OCI-LY7 (cell line): ENCODE data around the gene STK4. TPM values are rescaled to one million over a fixed set of nuclear protein-coding genes. Genes with fewer than 3 reads are reported as not detected.

Source experiments
- BruUV-seq: library from RNA; stranded (reverse); fragments of 400-500 nt; replicated peaks from 2 replicates; lab custom pipeline; 2021; lab: Mats Ljungman, UMichigan
- CTCF ChIA-PET: fragments of 300-600 bp; sonication (Branson Sonifier 250); formaldehyde crosslinking; loops from one replicate; lab custom pipeline; 2022; ENCODE audit warnings: antibody characterized with exemption; ENCODE audit not compliant: unreplicated experiment; lab: Charles Lee
- POLR2A ChIA-PET: fragments of 300-600 bp; sonication (Branson Sonifier 250); formaldehyde crosslinking; loops from one replicate; lab custom pipeline; 2022; ENCODE audit warnings: antibody characterized with exemption; lab: Charles Lee
- DNase-seq: peaks from one replicate; pipeline ENCODE4 v3.0.0-alpha.2; 2015; ENCODE audit warnings: low spot score
- H2AFZ ChIP-seq: fragments of 200-600 bp; sonication (generic), shearing (Covaris generic); 2 replicates; pipeline ENCODE4 v1.6.1; 2014; ENCODE audit warnings: mild to moderate bottlenecking, antibody characterized with exemption, low read length, moderate library complexity
- H3K27ac ChIP-seq: fragments of 200-600 bp; sonication (generic); 2 replicates; pipeline ENCODE4 v1.5.1; 2014; ENCODE audit warnings: mixed run types, low read depth, mild to moderate bottlenecking, moderate library complexity, low read length, inconsistent platforms; ENCODE audit not compliant: poor library complexity, severe bottlenecking
- H3K36me3 ChIP-seq: fragments of 200-600 bp; sonication (generic); 2 replicates; pipeline ENCODE4 v1.6.1; 2014; ENCODE audit warnings: mild to moderate bottlenecking, antibody characterized with exemption, low read length, moderate library complexity, mixed read lengths; ENCODE audit not compliant: insufficient read depth
- H3K4me1 ChIP-seq: fragments of 200-600 bp; sonication (generic); 2 replicates; pipeline ENCODE4 v1.5.1; 2014; ENCODE audit warnings: mild to moderate bottlenecking, low read length; ENCODE audit not compliant: insufficient read depth, poor library complexity, severe bottlenecking
- H3K4me2 ChIP-seq: fragments of 200-600 bp; sonication (generic); 2 replicates; pipeline ENCODE4 v1.6.1; 2014; ENCODE audit warnings: mild to moderate bottlenecking, low read length
- H3K4me3 ChIP-seq: fragments of 200-600 bp; sonication (generic); 2 replicates; pipeline ENCODE4 v1.5.1; 2014; ENCODE audit warnings: mild to moderate bottlenecking, low read depth, low read length; ENCODE audit not compliant: poor library complexity, severe bottlenecking
- H3K79me2 ChIP-seq: fragments of 200-600 bp; sonication (generic); 2 replicates; pipeline ENCODE4 v1.6.1; 2016; ENCODE audit warnings: low read depth, mild to moderate bottlenecking, low read length, moderate library complexity, mixed read lengths; ENCODE audit not compliant: insufficient read depth
- H3K9me2 ChIP-seq: fragments of 200-600 bp; sonication (generic); 2 replicates; pipeline ENCODE4 v1.6.1; 2016; ENCODE audit warnings: mild to moderate bottlenecking, low read length, mixed read lengths; ENCODE audit not compliant: insufficient read depth
- H3K9me3 ChIP-seq: fragments of 200-600 bp; sonication (generic); 2 replicates; pipeline ENCODE4 v1.6.1; 2014; ENCODE audit warnings: mild to moderate bottlenecking, mixed run types, low read length, mixed read lengths
- H4K20me1 ChIP-seq: fragments of 200-600 bp; sonication (generic); 2 replicates; pipeline ENCODE4 v1.6.1; 2014; ENCODE audit warnings: mild to moderate bottlenecking, antibody characterized with exemption, low read length, moderate library complexity, mixed read lengths; ENCODE audit not compliant: insufficient read depth
- CTCF ChIP-seq: fragments of 200-600 bp; sonication (generic); conservative IDR thresholded peaks from 2 replicates; pipeline ENCODE4 v1.5.1; 2014; ENCODE audit warnings: mild to moderate bottlenecking, antibody characterized with exemption, low read length, moderate library complexity, mixed read lengths
- EZH2phosphoT487 ChIP-seq: fragments of 200-600 bp; sonication (generic); IDR thresholded peaks from 2 replicates; pipeline ENCODE4 v1.6.1; 2018; ENCODE audit warnings: low read depth, borderline replicate concordance, mild to moderate bottlenecking, mixed run types, antibody characterized with exemption, low read length, moderate library complexity, mixed read lengths
- intact Hi-C: fragments of 100-400 bp; cut with micrococcal nuclease; formaldehyde crosslinking; loops from one replicate; pipeline ENCODE4 v1.10.0; 2022; ENCODE audit not compliant: unreplicated experiment
- total RNA-seq, 2 experiments: library from RNA; depleted of rRNA in 1 of 2; stranded (reverse); fragments of >200 nt in 1 of 2; shearing (Covaris generic) in 1 of 2; gene quantifications; 2 replicates each; pipeline ENCODE4 v1.2.3, GENCODE V29; 2014 to 2022

Gene STK4
- total RNA-seq, 2 experiments from 2014 or later, result 67.9 to 140 TPM

- BruUV-seq, result no TSS peak
- peaks cover 14% of the 10 kb centered on the region; the same call in 1 of the 2 replicates for H4K20me1 ChIP-seq
- intact Hi-C loops, result loop anchor here (5.0 to 10.0 kb wide), 2 partner anchors 82 to 385 kb away; partner anchors contain the start of genes PKIG and YWHAB
- ChIA-PET POLR2A (interaction anchor here (4.1 kb wide), 1 partner anchor 8 kb away, joined by 31 read pairs; no protein-coding TSS in a partner anchor), CTCF (no interaction called here)
- no peaks in the 10 kb centered on the region for H3K9me2 ChIP-seq
- H3K27ac ChIP-seq, result peak overlapping the region; percentile 82
- H2AFZ ChIP-seq, result no peak overlapping the region
- no peaks in the 10 kb centered on the region for H3K9me3 ChIP-seq
- no peak for TF ChIP-seq EZH2phosphoT487
- no peak for TF ChIP-seq CTCF
- peak overlapping the region; percentile 88 for H3K4me2 ChIP-seq
- H3K4me1 ChIP-seq, result peaks cover 61% of the 10 kb centered on the region
- peak overlapping the region; percentile 89 for H3K4me3 ChIP-seq
- DNase-seq, result no peak
- peaks cover 36% of the 10 kb centered on the region for H3K36me3 ChIP-seq
- peaks cover 81% of the 10 kb centered on the region for H3K79me2 ChIP-seq
These were observed 3.1 kb downstream of the STK4 start for GRCh38 chr20:44969300-44969894.

- Histone ChIP-seq H3K27ac (peak overlapping the region; percentile 82), H3K9me2 (no peaks in the 10 kb centered on the region), H3K36me3 (peaks cover 45% of the 10 kb centered on the region), H3K79me2 (peaks cover 84% of the 10 kb centered on the region), H3K4me1 (peaks cover 52% of the 10 kb centered on the region), H3K9me3 (no peaks in the 10 kb centered on the region), H3K4me3 (peak overlapping the region; percentile 89), H3K4me2 (peak overlapping the region; percentile 88), H2AFZ (no peak overlapping the region), H4K20me1 (peaks cover 14% of the 10 kb centered on the region; the same call in 1 of the 2 replicates)
- DNase-seq, result no peak
- POLR2A ChIA-PET, result interaction anchor here (0.6 to 4.1 kb wide), 5 partner anchors 7 to 323 kb away, joined by 3 to 31 read pairs (median 3); partner anchors contain the start of gene TOMM34
- intact Hi-C loops, result no loop called here
- BruUV-seq, result no TSS peak
- CTCF ChIA-PET, result interaction anchor here (0.6 kb wide), 2 partner anchors 27 to 1001 kb away, joined by 3 read pairs; no protein-coding TSS in a partner anchor
- TF ChIP-seq CTCF (no peak), EZH2phosphoT487 (no peak)
These were observed 4.0 kb downstream of the STK4 start for GRCh38 chr20:44970243-44970757.
